Raji (cell line): ENCODE measurements around the gene C1QL3.

Experiments
- POLR2A ChIP-seq: IDR thresholded peaks from 2 replicates; pipeline ENCODE4 v1.6.1; 2011; ENCODE audit warnings: low read depth, low read length, control low read depth; ENCODE audit not compliant: insufficient read depth

Gene C1QL3

GRCh38 chr10:16519250-16519907, 2.3 kb downstream of the C1QL3 start:
- no peak for TF ChIP-seq POLR2A

GRCh38 chr10:16518822-16519221, 2.9 kb downstream of the C1QL3 start:
- no peak for TF ChIP-seq POLR2A

DNA sequence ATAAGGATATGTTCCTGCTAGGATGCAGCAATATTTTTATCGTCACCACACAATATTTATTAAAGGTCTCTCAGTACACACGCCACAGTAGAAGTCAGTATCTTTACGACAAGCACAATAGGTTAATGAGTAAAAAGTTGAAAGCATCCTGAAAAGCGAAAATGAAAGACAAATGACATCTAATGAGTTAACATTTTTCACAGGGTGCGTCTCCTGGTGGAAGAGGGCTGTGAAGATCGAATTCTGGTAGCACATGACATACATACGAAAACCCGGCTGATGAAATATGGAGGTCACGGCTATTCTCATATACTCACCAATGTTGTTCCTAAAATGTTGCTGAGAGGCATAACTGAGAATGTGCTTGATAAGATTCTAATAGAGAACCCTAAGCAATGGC, 10.8 kb downstream of the C1QL3 start:
- TF ChIP-seq POLR2A, result no peak

GRCh38 chr10:16509996-16510395, 11.7 kb downstream of the C1QL3 start:
- TF ChIP-seq POLR2A, result no peak

DNA sequence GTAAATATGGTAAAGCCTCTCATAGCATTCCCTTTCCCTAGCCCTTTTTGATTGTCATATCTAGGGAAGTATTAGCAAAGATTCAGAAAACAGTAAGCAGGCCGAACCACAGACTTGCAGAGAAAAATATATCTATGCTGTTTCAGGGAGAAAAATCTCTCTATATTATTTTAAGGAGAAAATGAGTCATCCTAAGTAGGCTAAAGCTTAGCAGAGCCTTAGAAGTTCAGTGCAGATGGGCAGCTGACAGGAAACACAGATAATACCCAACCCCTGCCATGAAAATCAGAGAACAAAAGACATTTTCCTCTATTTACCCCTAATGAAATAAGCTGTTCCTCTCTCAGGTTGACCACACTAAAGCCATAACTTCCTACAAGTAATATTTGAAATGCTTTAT, 16.5 kb downstream of the C1QL3 start:
- no peak for TF ChIP-seq POLR2A

GRCh38 chr10:16497911-16498310, 23.8 kb downstream of the C1QL3 start:
- no peak for TF ChIP-seq POLR2A

- TF ChIP-seq POLR2A, result no peak
These were observed 27.7 kb downstream of the C1QL3 start for GRCh38 chr10:16493884-16494536.

DNA sequence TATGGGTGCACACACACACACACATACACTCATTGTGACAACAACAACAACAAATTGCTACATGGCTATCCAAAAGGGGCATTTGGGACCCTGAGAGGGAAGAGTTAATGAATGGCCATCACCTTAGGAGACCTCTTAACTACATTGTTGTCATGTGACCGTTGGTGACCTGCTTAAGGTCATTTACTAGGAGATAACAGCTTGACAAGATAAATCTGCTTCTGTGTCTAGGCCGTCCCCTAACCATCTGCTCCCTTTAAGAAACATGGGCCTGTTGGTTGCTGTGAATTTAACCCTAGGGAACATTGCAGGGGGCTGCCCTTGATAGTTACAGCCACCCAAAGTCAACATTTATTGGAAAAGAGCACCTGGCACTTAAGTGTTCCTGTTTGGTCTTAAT, 29.7 kb downstream of the C1QL3 start:
- TF ChIP-seq POLR2A, result no peak

- TF ChIP-seq POLR2A, result no peak
These were observed 31.2 kb downstream of the C1QL3 start for GRCh38 chr10:16490511-16490910.

- TF ChIP-seq POLR2A, result no peak
These were observed 38.3 kb downstream of the C1QL3 start for GRCh38 chr10:16483241-16483917.

GRCh38 chr10:16481052-16481728, 40.5 kb downstream of the C1QL3 start:
- no peak for TF ChIP-seq POLR2A

- no peak for TF ChIP-seq POLR2A
These were observed 42.9 kb downstream of the C1QL3 start for GRCh38 chr10:16478801-16479200.

- TF ChIP-seq POLR2A, result no peak
These were observed 43.9 kb downstream of the C1QL3 start for GRCh38 chr10:16477757-16478156.

GRCh38 chr10:16472828-16473227, 48.9 kb downstream of the C1QL3 start:
- no peak for TF ChIP-seq POLR2A

DNA sequence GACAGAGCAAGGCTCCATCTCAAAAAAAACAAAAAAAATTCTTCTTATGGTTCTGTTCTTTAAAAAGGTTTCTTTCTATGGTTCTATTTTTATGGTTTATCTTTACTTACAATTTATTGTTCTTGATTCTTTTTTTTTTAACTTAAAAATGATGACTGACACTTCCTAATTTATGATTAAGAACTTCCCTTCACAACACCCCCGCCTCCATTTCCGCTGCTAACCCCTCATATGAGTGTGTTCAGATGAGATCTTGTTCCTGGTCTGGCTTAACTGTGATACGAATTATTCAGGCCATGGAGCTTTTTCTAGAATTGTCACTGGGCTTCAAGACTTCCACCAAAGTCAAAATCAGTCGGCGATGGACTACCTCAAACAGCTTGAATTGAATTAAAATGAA, 50.9 kb downstream of the C1QL3 start:
- no peak for TF ChIP-seq POLR2A

DNA sequence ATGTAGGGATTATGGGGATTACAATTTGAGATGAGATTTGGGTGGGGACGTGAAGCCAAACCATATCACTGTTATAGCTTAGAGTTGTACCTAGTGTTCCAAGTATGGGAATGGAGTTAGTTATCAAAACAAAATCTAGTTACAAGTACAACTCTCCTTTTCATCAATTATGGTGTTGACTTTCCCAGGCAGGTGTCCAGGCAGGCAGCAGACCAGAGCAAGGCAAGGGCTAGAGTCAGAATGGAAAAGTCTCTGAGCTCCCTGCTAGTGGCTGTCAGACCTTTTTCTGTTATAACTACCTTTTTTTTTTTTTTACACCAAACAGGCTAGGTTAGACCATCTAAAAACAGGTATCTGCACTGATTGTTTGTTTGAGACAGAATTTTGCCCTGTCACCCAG, 55.7 kb downstream of the C1QL3 start:
- TF ChIP-seq POLR2A, result no peak
